HepG2 (cell line): ENCODE measurements around the gene NSMF. TPM values are rescaled to one million over a fixed set of nuclear protein-coding genes. Genes with fewer than 3 reads are reported as not detected.

Experiments
- BCLAF1 ChIP-seq: fragments of 450-650 bp; IDR thresholded peaks from 2 replicates; pipeline ENCODE4 v1.6.1; 2017; ENCODE audit warnings: mild to moderate bottlenecking
- BHLHE40 ChIP-seq: IDR thresholded peaks from 2 replicates; pipeline ENCODE4 v1.6.1; 2011; ENCODE audit warnings: low read length, improper control_type of control experiment
- ERF ChIP-seq: IDR thresholded peaks from 2 replicates; pipeline ENCODE4 v1.6.1; 2018; ENCODE audit warnings: missing biosample characterization, missing genetic modification reagents
- FOXK1 ChIP-seq: sonication (generic); formaldehyde crosslinking; IDR thresholded peaks from 2 replicates; pipeline ENCODE4 v1.4.0; 2020; ENCODE audit warnings: low read depth, missing genetic modification reagents, borderline replicate concordance
- HNF4A ChIP-seq: sonication (generic); formaldehyde crosslinking; IDR thresholded peaks from 2 replicates; pipeline ENCODE4 v1.4.0; 2020; ENCODE audit warnings: missing genetic modification reagents
- IRF1 ChIP-seq: sonication (generic); formaldehyde crosslinking; IDR thresholded peaks from 2 replicates; pipeline ENCODE4 v1.4.0; 2020; ENCODE audit warnings: low read depth, mild to moderate bottlenecking, missing genetic modification reagents
- JUND ChIP-seq: sonication (generic); formaldehyde crosslinking; IDR thresholded peaks from 2 replicates; pipeline ENCODE4 v1.8.0; 2022; ENCODE audit warnings: mild to moderate bottlenecking, missing genetic modification reagents
- MIER2 ChIP-seq: IDR thresholded peaks from 2 replicates; pipeline ENCODE4 v1.6.1; 2016; ENCODE audit warnings: missing biosample characterization, missing genetic modification reagents
- NR2F1 ChIP-seq, 2 experiments: fragments of 450-650 bp in 1 of 2; formaldehyde crosslinking in 1 of 2; IDR thresholded peaks; 2 replicates each; pipeline versions ENCODE4 v1.5.0 to v1.6.1; 2016 to 2020; ENCODE audit warnings: mild to moderate bottlenecking in 1 of 2, missing compliant biosample characterization in 1 of 2, missing genetic modification reagents in 1 of 2, moderate library complexity in 1 of 2
- NR2F6 ChIP-seq, 2 experiments: IDR thresholded peaks; 2 replicates each; pipeline ENCODE4 v1.6.1; 2016; ENCODE audit warnings: antibody characterized with exemption in 1 of 2, mild to moderate bottlenecking in 1 of 2
- POGK ChIP-seq: sonication (generic); formaldehyde crosslinking; conservative IDR thresholded peaks from 2 replicates; pipeline ENCODE4 v1.8.0; 2022; ENCODE audit warnings: mild to moderate bottlenecking, moderate library complexity, missing genetic modification reagents
- SIX1 ChIP-seq: sonication (generic); formaldehyde crosslinking; IDR thresholded peaks from 2 replicates; pipeline ENCODE4 v1.4.0; 2020; ENCODE audit warnings: missing genetic modification reagents, borderline replicate concordance
- SRSF1 ChIP-seq: fragments of 200-400 bp; formaldehyde crosslinking; optimal IDR thresholded peaks from 2 replicates; pipeline ENCODE3; 2017; ENCODE audit warnings: mild to moderate bottlenecking, low read depth, low read length, moderate library complexity
- THAP8 ChIP-seq: sonication (generic); formaldehyde crosslinking; IDR thresholded peaks from 2 replicates; pipeline ENCODE4 v1.5.1; 2020; ENCODE audit warnings: missing genetic modification reagents, mild to moderate bottlenecking, borderline replicate concordance
- XRCC5 ChIP-seq: fragments of 200-400 bp; formaldehyde crosslinking; optimal IDR thresholded peaks from 2 replicates; pipeline ENCODE3; 2017; ENCODE audit warnings: mild to moderate bottlenecking, low read length
- ZBTB43 ChIP-seq: sonication (generic); formaldehyde crosslinking; conservative IDR thresholded peaks from 2 replicates; pipeline ENCODE4 v1.4.0; 2020; ENCODE audit warnings: missing genetic modification reagents
- ZNF253 ChIP-seq: sonication (generic); formaldehyde crosslinking; IDR thresholded peaks from 2 replicates; pipeline ENCODE4 v1.8.0; 2022; ENCODE audit warnings: mild to moderate bottlenecking, missing genetic modification reagents, borderline replicate concordance
- ZNF333 ChIP-seq: sonication (generic); formaldehyde crosslinking; IDR thresholded peaks from 2 replicates; pipeline ENCODE4 v1.4.0; 2020; ENCODE audit warnings: mild to moderate bottlenecking, missing genetic modification reagents, borderline replicate concordance
- ZNF382 ChIP-seq: sonication (generic); formaldehyde crosslinking; IDR thresholded peaks from 2 replicates; pipeline ENCODE4 v1.5.0; 2020; ENCODE audit warnings: missing genetic modification reagents, mild to moderate bottlenecking, borderline replicate concordance
- ZNF562 ChIP-seq: sonication (generic); formaldehyde crosslinking; IDR thresholded peaks from 2 replicates; pipeline ENCODE4 v1.8.0; 2022; ENCODE audit warnings: missing genetic modification reagents, borderline replicate concordance
- ZNF614 ChIP-seq: IDR thresholded peaks from 2 replicates; pipeline ENCODE4 v1.6.1; 2018; ENCODE audit warnings: missing biosample characterization, missing genetic modification reagents, inconsistent platforms, borderline replicate concordance
- ZNF740 ChIP-seq: sonication (generic); formaldehyde crosslinking; IDR thresholded peaks from 2 replicates; pipeline ENCODE4 v1.4.0; 2020; ENCODE audit warnings: missing genetic modification reagents
- ZNF761 ChIP-seq: sonication (generic); formaldehyde crosslinking; conservative IDR thresholded peaks from 2 replicates; pipeline ENCODE4 v1.4.0; 2020; ENCODE audit warnings: mild to moderate bottlenecking, missing genetic modification reagents
- polyA plus RNA-seq, 8 experiments: library from polyadenylated mRNA; depleted of rRNA in 3 of 8; stranded (reverse) in 7 of 8; unstranded in 1 of 8; fragments of >200 nt; fragmentation: Illumina TruSeq in 4 of 8; extraction: Trizol in 4 of 8; gene quantifications; 2 replicates each; pipeline versions ENCODE4 v1.2.1 to v1.2.3, GENCODE V29; 2011 to 2016; ENCODE audit warnings: low read depth in 4 of 8, missing spikeins in 1 of 8, mixed read lengths in 1 of 8; ENCODE audit not compliant: insufficient read depth in 1 of 8
- total RNA-seq, 5 experiments: library from RNA; depleted of rRNA; stranded (reverse); fragments of >200 nt; fragmentation: Illumina TruSeq; extraction: Trizol; gene quantifications; 2 replicates each; pipeline ENCODE4 v1.2.3, GENCODE V29; 2016; ENCODE audit warnings: low read depth in 1 of 5

Gene NSMF
- total and polyA plus RNA-seq, 2 of the 13 experiments (the other 11 are each of a cell fraction or from before 2014, with no cell fraction given): 44.3 to 183 TPM

GRCh38 chr9:137506702-137507171, 47.6 kb upstream of the NSMF start (continued):
- TF ChIP-seq NR2F6 (IDR thresholded peaks at IDR 0.05) (peak; percentile 51; the same call in 1 of the 2 replicates), NR2F6 (CRISPR knock-in tag; IDR thresholded peaks at IDR 0.05) (peak; percentile 64), ZNF333 (CRISPR knock-in tag) (no peak), XRCC5 (no peak), ZNF761 (CRISPR knock-in tag) (no peak), JUND (no peak), MIER2 (no peak), ZNF740 (no peak), THAP8 (CRISPR knock-in tag) (no peak), ZNF253 (CRISPR knock-in tag) (no peak), FOXK1 (CRISPR knock-in tag) (peak; percentile 10; the same call in 1 of the 2 replicates), ZNF382 (CRISPR knock-in tag) (no peak), SIX1 (CRISPR knock-in tag) (no peak), ZBTB43 (CRISPR knock-in tag) (peak; percentile 91), SRSF1 (no peak), ZNF562 (CRISPR knock-in tag) (no peak), ERF (CRISPR knock-in tag) (no peak), BHLHE40 (peak; percentile 72), HNF4A (CRISPR knock-in tag) (peak; percentile 41; the same call in 1 of the 2 replicates), IRF1 (CRISPR knock-in tag) (no peak), NR2F1 (CRISPR knock-in tag; IDR thresholded peaks at IDR 0.05) (peak in 1 of 2 experiments; percentile 28; a peak in 1 of 4 replicates), ZNF614 (no peak), BCLAF1 (no peak), POGK (CRISPR knock-in tag) (no peak)
